GM21529 (cell line): ENCODE measurements around the gene COX5A.

Experiments used
- ATAC-seq: cut with Tn5 transposase; IDR thresholded peaks from one replicate; pipeline ENCODE4 v1.9.1; 2021; ENCODE audit not compliant: unreplicated experiment

Gene COX5A

DNA sequence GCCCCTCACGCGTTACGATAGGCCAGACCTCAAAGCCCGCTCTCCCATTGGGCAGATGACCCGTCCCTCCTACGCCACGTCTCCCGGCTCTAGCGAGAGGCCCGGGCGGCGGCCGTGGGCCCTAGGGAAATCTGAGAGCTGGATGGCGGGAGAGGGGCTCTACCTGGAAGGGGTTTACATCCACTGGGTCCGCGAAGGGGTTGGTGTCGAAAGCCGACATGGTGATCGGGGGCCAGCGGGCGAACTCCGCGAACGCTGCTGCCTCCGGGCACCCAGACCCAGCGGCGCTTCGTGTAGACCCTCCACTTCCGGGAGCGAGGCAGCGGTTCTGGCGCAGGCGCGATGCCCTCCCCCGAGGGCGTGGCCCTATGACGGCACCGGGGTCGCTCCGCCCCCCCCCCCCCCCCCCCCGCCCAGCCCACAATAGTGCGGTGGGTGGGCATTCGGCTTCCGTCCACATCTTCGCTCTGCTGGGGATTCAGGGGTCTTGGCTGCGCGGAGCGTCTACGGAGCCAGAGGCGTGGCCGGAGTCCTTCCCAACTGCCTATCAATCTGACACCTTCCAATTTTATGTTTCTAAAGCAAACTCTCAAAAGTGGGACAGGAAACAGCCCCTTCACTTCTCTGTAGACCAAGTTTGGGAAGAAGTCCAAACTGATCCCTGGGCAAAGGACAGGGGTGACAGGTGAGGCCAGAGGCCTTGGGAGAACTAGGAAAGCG, 64.7 kb downstream of the COX5A start, which contains the start of gene SCAMP2:
Gene SCAMP2, minus strand, starts transcription at position 330 of the 720 bp plus-strand sequence. Its CDS starts 110 bp downstream, at position 220.
- ATAC-seq: peak; percentile 72

DNA sequence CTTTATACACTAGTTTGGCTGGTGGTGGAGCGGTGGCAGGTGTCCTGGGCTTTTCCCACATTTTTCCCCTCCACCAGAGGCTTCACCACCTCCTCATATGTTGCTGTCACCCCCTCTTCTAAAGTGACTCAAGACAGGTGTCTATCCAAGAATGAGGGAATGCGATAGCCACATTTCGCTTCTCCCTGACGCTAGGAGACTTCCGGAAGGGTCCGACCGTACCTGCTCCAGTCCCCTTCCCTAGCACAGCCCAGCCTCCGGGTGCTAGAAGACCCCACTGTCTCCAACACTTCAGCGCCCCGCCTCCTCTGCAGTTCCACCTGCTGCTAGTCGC, 65.2 kb downstream of the COX5A start:
- no peak for ATAC-seq

DNA sequence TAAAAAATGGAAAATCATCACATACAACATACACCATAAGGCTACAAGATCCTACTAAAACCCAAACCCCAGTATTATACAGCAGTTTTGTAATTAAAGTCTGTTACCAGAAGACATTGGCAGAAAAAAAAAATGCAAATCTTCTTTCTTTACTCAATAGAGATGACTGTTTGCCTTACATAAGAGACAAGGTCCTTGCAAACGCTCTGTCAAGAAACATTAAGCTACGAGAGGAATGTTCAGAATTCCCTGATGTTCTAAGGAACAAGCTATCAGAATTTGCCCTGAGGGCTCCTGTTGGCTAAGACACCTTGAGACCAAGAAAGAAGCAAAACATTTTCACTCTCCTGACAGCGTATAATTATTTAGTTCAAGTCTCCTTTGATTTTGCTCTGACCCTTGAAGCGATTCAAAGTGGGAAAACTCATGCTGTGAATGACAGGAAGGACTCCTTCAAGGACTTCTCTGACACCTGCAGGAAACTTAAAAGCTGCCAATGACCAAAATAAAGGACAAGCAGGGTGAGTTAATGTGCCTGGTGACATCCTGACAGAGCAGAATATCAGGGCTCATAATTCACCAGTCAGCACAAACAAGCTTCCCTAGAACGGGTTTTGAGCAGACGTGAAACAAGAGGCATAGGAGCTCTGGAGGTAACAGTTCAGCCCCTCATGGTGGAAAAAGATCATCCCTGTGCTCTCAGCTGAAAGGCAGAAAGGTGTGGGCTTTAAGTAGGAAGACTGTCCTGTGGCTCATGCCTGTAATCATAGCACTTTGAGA, 67.2 kb downstream of the COX5A start:
- ATAC-seq: no peak
